ENCODE results near the gene TASP1. TPM values are rescaled to one million over a fixed set of nuclear protein-coding genes. Genes with fewer than 3 reads are reported as not detected.
"Not testable (repeated sequence)": the region's sequence is repeated elsewhere in the genome, so short reads cannot be mapped to it uniquely, and the experiment has no call there.

Gene TASP1
- total and polyA plus RNA-seq, 7 experiments from 2014 or later: 10.6 to 19.3 (median 13.3) TPM

DNA sequence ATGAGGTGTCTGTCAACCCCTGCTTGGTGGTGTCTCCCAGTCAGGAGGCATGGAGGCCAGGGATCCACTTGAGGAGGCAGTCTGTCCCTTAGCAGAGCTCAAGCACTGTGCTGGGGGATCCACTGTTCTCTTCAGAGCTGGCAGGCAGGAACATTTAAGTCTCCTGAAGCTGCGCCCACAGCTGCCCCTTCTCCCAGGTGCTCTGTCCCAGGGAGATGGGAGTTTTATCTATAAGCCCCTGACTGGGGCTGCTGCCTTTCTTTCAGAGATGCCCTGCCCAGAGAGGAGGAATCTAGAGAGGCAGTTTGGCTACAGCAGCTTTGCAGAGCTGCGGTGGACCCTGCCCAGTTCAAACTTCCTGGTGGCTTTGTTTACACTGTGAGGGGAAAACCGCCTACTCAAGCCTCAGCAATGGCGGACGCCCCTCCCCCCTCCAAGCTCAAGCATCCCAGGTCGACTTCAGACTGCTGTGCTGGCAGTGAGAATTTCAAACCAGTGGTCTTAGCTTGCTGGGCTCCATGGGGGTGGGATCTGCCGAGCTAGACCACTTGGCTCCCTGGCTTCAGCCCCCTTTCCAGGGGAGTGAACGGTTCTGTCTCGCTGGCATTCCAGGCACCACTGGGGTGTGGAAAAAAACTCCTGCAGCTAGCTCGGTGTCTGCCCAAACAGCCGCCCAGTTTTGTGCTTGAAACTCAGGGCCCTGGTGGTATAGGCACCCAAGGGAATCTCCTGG, 258.1 kb downstream of the TASP1 start:
- H3K27ac ChIP-seq (ENCODE audit: low read depth, low read length); CTCF ChIA-PET; H3K4me3 ChIP-seq (ENCODE audit: low read length); DNase-seq; POLR2A ChIA-PET; ATAC-seq; H3K4me3 Mint-ChIP-seq; intact Hi-C loops (cut with micrococcal nuclease); H3K27me3 Mint-ChIP-seq; H3K4me1 ChIP-seq (ENCODE audit: control insufficient read depth in 2 of 2, insufficient read depth in 2 of 2, low read length in 2 of 2); H3K27ac Mint-ChIP-seq; H3K27me3 ChIP-seq (ENCODE audit: control insufficient read depth in 2 of 2, insufficient read depth in 2 of 2, low read length in 2 of 2); H3K36me3 ChIP-seq (ENCODE audit: control insufficient read depth in 2 of 3, insufficient read depth in 3 of 3, low read length in 3 of 3); H3K4me1 Mint-ChIP-seq: not testable (repeated sequence)
- peaks cover 5 to 42% (median 35%) of the 10 kb centered on the region in 5 donors for H3K36me3 Mint-ChIP-seq
- peaks cover 0 to 34% (median 0%) of the 10 kb centered on the region in 3 experiments for H3K9me3 ChIP-seq (ENCODE audit: control insufficient read depth in 2 of 3, low read length in 3 of 3)
- H3K9me3 Mint-ChIP-seq: peaks cover 20 to 94% (median 56%) of the 10 kb centered on the region in 11 donors

DNA sequence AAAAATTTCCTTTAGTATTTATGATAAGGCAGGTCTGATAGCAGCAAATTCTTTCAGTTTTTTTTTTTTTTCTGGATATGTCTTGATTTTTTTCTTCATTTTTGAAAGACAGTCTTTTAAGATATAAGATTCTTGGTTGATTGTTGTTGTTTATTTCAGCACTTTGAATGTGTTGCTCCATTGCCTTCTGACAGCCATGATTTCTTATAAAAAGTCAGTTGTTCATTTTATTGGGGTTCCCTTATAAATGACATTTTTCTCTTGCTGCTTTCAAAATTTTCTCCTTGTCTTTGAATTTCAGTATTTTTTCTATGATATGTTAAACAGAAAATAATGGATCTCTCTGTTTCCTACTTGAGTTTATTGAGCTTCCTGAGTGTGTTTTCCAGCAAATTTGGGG, 265.3 kb downstream of the TASP1 start:
- Mint-ChIP-seq H3K27me3 (no peaks in the 10 kb centered on the region), H3K9me3 (peaks cover 17 to 62% (median 43%) of the 10 kb centered on the region in 11 donors), H3K4me3 (no peak overlapping the region), H3K4me1 (no peaks in the 10 kb centered on the region), H3K36me3 (peaks cover 0 to 14% (median 5%) of the 10 kb centered on the region in 5 donors), H3K27ac (no peak overlapping the region)
- Histone ChIP-seq H3K4me1 (ENCODE audit: control insufficient read depth in 2 of 2, insufficient read depth in 2 of 2, low read length in 2 of 2) (no peaks in the 10 kb centered on the region), H3K36me3 (ENCODE audit: control insufficient read depth in 2 of 3, insufficient read depth in 3 of 3, low read length in 3 of 3) (no peaks in the 10 kb centered on the region), H3K27me3 (ENCODE audit: control insufficient read depth in 2 of 2, insufficient read depth in 2 of 2, low read length in 2 of 2) (no peaks in the 10 kb centered on the region), H3K27ac (ENCODE audit: low read depth, low read length) (no peak overlapping the region), H3K4me3 (ENCODE audit: low read length) (no peak overlapping the region), H3K9me3 (ENCODE audit: control insufficient read depth in 2 of 3, low read length in 3 of 3) (peaks cover 0 to 3% (median 0%) of the 10 kb centered on the region in 3 experiments)
- intact Hi-C loops (cut with micrococcal nuclease): no loop called here
- ChIA-PET POLR2A (no interaction called here), CTCF (no interaction called here)
- DNase-seq (no peak), ATAC-seq (no peak)

DNA sequence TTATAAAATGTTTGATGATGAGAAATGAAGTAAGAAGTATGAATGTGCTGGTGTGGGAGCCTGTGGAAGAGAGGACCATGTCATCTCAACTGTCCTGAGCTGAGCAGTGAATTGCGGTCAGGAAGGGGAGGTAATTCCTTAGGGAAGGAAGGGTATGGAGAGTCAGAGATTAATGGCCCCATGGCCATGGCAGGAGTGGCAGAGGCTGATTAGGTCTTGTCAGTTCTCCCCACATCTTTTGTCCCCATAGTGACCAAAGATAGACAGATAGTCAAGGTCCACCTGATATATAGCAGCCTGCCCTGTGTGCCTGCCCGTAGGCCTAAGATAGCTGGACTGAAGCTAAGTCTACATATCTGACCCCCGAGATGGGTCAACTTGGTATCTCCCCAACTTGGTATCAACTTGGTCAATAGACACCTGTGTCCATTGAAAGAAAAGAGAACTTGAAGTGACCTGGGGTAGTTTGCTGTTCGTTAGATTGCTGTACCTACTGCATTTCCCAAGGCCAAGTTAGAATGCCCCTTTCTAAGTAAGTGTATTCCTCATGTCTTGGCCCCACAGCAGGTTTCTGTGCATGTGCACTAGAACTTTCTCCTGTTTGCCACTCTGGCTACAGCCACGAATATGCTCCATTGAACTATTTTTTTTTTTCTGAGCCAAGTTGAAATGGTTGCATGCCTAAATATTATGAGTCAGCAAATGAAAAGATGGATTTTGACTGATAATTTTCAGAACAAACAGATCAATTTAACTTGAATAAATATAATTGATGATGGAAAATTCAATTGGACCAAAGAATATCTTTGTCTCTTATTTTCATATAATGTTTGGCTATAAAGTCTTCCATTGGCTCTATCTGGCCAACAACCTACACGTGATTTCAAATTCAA, 274.2 kb downstream of the TASP1 start:
- ATAC-seq (no peak), DNase-seq (no peak)
- no peak overlapping the region for H3K27ac Mint-ChIP-seq
- Histone ChIP-seq H3K4me3 (ENCODE audit: low read length) (no peak overlapping the region), H3K27ac (ENCODE audit: low read depth, low read length) (no peak overlapping the region), H3K27me3 (ENCODE audit: control insufficient read depth in 2 of 2, insufficient read depth in 2 of 2, low read length in 2 of 2) (no peaks in the 10 kb centered on the region), H3K9me3 (ENCODE audit: control insufficient read depth in 2 of 3, low read length in 3 of 3) (no peaks in the 10 kb centered on the region), H3K4me1 (ENCODE audit: control insufficient read depth in 2 of 2, insufficient read depth in 2 of 2, low read length in 2 of 2) (no peaks in the 10 kb centered on the region), H3K36me3 (ENCODE audit: control insufficient read depth in 2 of 3, insufficient read depth in 3 of 3, low read length in 3 of 3) (no peaks in the 10 kb centered on the region)
- peaks cover 0 to 10% (median 0%) of the 10 kb centered on the region in 5 donors for H3K36me3 Mint-ChIP-seq
- CTCF ChIA-PET: interaction anchor here (0.5 kb wide), 1 partner anchor 276 kb away, joined by 3 read pairs; no protein-coding TSS in a partner anchor
- peaks cover 0 to 7% (median 0%) of the 10 kb centered on the region in 11 donors for H3K9me3 Mint-ChIP-seq
- no peak overlapping the region for H3K4me3 Mint-ChIP-seq
- intact Hi-C loops (cut with micrococcal nuclease): no loop called here
- H3K27me3 Mint-ChIP-seq: no peaks in the 10 kb centered on the region
- POLR2A ChIA-PET: no interaction called here
- no peaks in the 10 kb centered on the region for H3K4me1 Mint-ChIP-seq

DNA sequence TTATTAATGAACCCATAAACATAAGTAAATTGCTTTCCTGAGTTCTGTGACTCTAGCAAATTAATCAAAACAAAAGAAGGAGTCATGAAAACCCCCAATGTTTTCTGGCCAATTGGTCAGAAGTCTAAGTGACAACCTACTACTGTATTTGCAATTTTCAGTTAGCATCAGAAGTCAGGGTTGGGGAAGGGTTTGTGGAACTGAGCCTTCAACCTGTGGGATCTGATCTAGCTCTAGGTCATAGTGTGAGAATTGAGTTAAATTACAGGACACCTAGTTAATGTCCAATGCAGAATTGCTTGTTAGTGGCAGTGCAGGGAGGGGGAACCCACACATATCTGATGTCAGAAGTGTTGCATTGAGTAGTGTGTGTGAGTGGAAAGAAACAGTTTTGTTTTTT, 275.3 kb downstream of the TASP1 start:
- ATAC-seq: no peak
- ChIA-PET POLR2A (interaction anchor here (0.8 kb wide), 1 partner anchor 322 kb away, joined by 3 read pairs; no protein-coding TSS in a partner anchor), CTCF (no interaction called here)
- Histone ChIP-seq H3K27ac (ENCODE audit: low read depth, low read length) (no peak overlapping the region), H3K27me3 (ENCODE audit: control insufficient read depth in 2 of 2, insufficient read depth in 2 of 2, low read length in 2 of 2) (no peaks in the 10 kb centered on the region), H3K9me3 (ENCODE audit: control insufficient read depth in 2 of 3, low read length in 3 of 3) (no peaks in the 10 kb centered on the region), H3K4me1 (ENCODE audit: control insufficient read depth in 2 of 2, insufficient read depth in 2 of 2, low read length in 2 of 2) (no peaks in the 10 kb centered on the region), H3K36me3 (ENCODE audit: control insufficient read depth in 2 of 3, insufficient read depth in 3 of 3, low read length in 3 of 3) (no peaks in the 10 kb centered on the region), H3K4me3 (ENCODE audit: low read length) (no peak overlapping the region)
- Mint-ChIP-seq H3K27me3 (no peaks in the 10 kb centered on the region), H3K4me1 (no peaks in the 10 kb centered on the region), H3K9me3 (peaks cover 0 to 6% (median 0%) of the 10 kb centered on the region in 11 donors), H3K27ac (no peak overlapping the region), H3K4me3 (no peak overlapping the region), H3K36me3 (peaks cover 0 to 10% (median 0%) of the 10 kb centered on the region in 5 donors)
- no peak for DNase-seq
- intact Hi-C loops (cut with micrococcal nuclease): no loop called here

DNA sequence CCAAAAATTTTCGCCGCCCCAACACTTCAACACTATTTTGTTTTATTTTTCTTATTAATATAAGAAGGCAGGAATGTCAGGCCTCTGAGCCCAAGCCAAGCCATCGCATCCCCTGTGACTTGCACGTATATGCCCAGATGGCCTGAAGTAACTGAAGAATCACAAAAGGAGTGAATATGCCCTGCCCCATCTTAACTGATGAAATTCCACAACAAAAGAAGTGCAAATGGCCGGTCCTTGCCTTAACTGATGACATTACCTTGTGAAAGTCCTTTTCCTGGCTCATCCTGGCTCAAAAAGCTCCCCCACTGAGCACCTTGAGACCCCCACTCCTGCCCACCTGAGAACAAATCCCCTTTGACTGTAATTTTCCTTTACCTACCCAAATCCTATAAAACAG, 276.6 kb downstream of the TASP1 start:
- H3K27me3 ChIP-seq (ENCODE audit: control insufficient read depth in 2 of 2, insufficient read depth in 2 of 2, low read length in 2 of 2); H3K4me3 ChIP-seq (ENCODE audit: low read length); H3K4me1 Mint-ChIP-seq; POLR2A ChIA-PET; H3K9me3 Mint-ChIP-seq; H3K36me3 ChIP-seq (ENCODE audit: control insufficient read depth in 2 of 3, insufficient read depth in 3 of 3, low read length in 3 of 3); H3K9me3 ChIP-seq (ENCODE audit: control insufficient read depth in 2 of 3, low read length in 3 of 3); H3K27ac Mint-ChIP-seq; H3K27ac ChIP-seq (ENCODE audit: low read depth, low read length); H3K4me1 ChIP-seq (ENCODE audit: control insufficient read depth in 2 of 2, insufficient read depth in 2 of 2, low read length in 2 of 2); ATAC-seq; DNase-seq; H3K4me3 Mint-ChIP-seq; CTCF ChIA-PET; intact Hi-C loops (cut with micrococcal nuclease); H3K27me3 Mint-ChIP-seq: not testable (repeated sequence)
- H3K36me3 Mint-ChIP-seq: peaks cover 0 to 10% (median 0%) of the 10 kb centered on the region in 5 donors

DNA sequence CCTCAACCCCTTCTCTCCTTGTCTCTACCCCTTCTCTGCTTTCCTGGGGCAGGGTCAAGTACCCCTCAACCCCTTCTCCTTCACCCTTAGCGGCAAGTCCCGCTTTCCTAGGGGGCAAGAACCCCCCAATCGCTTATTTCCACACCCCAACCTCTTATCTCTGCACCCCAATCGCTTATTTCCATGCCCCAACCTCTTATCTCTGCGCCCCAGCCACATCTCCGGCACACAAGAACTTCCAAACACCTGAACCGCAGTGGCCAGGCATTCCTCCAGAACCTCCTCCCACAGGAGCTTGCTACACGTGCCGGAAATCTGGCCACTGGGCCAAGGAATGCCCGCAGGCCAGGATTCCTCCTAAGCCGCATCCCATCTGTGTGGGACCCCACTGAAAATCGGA, 279.8 kb downstream of the TASP1 start:
- DNase-seq; H3K4me3 ChIP-seq (ENCODE audit: low read length); H3K36me3 ChIP-seq (ENCODE audit: control insufficient read depth in 2 of 3, insufficient read depth in 3 of 3, low read length in 3 of 3); H3K4me1 Mint-ChIP-seq; ATAC-seq; POLR2A ChIA-PET; H3K27ac Mint-ChIP-seq; H3K27ac ChIP-seq (ENCODE audit: low read depth, low read length); CTCF ChIA-PET; H3K9me3 ChIP-seq (ENCODE audit: control insufficient read depth in 2 of 3, low read length in 3 of 3); H3K4me3 Mint-ChIP-seq; H3K36me3 Mint-ChIP-seq; H3K27me3 ChIP-seq (ENCODE audit: control insufficient read depth in 2 of 2, insufficient read depth in 2 of 2, low read length in 2 of 2); H3K4me1 ChIP-seq (ENCODE audit: control insufficient read depth in 2 of 2, insufficient read depth in 2 of 2, low read length in 2 of 2); H3K27me3 Mint-ChIP-seq; intact Hi-C loops (cut with micrococcal nuclease); H3K9me3 Mint-ChIP-seq: not testable (repeated sequence)
